Neuronal stem cell (in vitro differentiated cells): Measurements from ENCODE around the gene NSMCE1.
A peak's percentile ranks its signal among the peaks of the same experiment; 100 is the strongest.

Experiments used
- DNase-seq: peaks from one replicate; pipeline ENCODE4 v3.0.0-alpha.2; 2013; ENCODE audit warnings: low spot score
- H2AFZ ChIP-seq: one replicate; pipeline ENCODE4 v1.6.1; 2013; ENCODE audit warnings: mild to moderate bottlenecking, low read length, inconsistent platforms
- H2AK5ac ChIP-seq: 2 replicates; pipeline ENCODE4 v1.6.1; 2013; ENCODE audit warnings: low read depth, mild to moderate bottlenecking, inconsistent platforms, low read length, moderate library complexity, mixed read lengths
- H2BK120ac ChIP-seq: 2 replicates; pipeline ENCODE4 v1.6.1; 2013; ENCODE audit warnings: low read depth, mild to moderate bottlenecking, inconsistent platforms, low read length, moderate library complexity, mixed read lengths
- H2BK12ac ChIP-seq: one replicate; pipeline ENCODE4 v1.6.1; 2013; ENCODE audit warnings: low read length, inconsistent platforms
- H2BK15ac ChIP-seq: 2 replicates; pipeline ENCODE4 v1.6.1; 2013; ENCODE audit warnings: mild to moderate bottlenecking, low read length, inconsistent platforms, mixed read lengths
- H2BK5ac ChIP-seq: one replicate; pipeline ENCODE4 v1.6.1; 2013; ENCODE audit warnings: inconsistent platforms, mild to moderate bottlenecking, low read length, moderate library complexity
- H3K14ac ChIP-seq: one replicate; pipeline ENCODE4 v1.6.1; 2013; ENCODE audit warnings: low read length, inconsistent platforms
- H3K18ac ChIP-seq: 2 replicates; pipeline ENCODE4 v1.6.1; 2013; ENCODE audit warnings: low read length, inconsistent platforms
- H3K23ac ChIP-seq: 2 replicates; pipeline ENCODE4 v1.6.1; 2013; ENCODE audit warnings: low read depth, mild to moderate bottlenecking, mixed read lengths, low read length, inconsistent platforms; ENCODE audit not compliant: poor library complexity
- H3K27ac ChIP-seq: replicated peaks from 3 replicates; pipeline ENCODE4 v1.5.1; 2013; ENCODE audit warnings: low read length, inconsistent platforms
- H3K27me3 ChIP-seq, 3 experiments: 2 replicates each; pipeline ENCODE4 v1.6.1; 2013; ENCODE audit warnings: low read length in 3 of 3, mild to moderate bottlenecking in 2 of 3, inconsistent platforms in 1 of 3, low read depth in 1 of 3, mixed read lengths in 1 of 3, moderate library complexity in 1 of 3; ENCODE audit not compliant: control insufficient read depth in 3 of 3, insufficient read depth in 3 of 3
- H3K36me3 ChIP-seq, 2 donors: replicated peaks in 1 of 2; 2 replicates each; pipeline ENCODE4 v1.6.1; 2013; ENCODE audit warnings: low read length in 2 of 2; ENCODE audit not compliant: control insufficient read depth in 2 of 2, insufficient read depth in 2 of 2
- H3K4ac ChIP-seq: 2 replicates; pipeline ENCODE4 v1.6.1; 2013; ENCODE audit warnings: inconsistent platforms, mild to moderate bottlenecking, low read length, moderate library complexity
- H3K4me1 ChIP-seq, 2 donors: 1 replicate in 1 of 2; 2 replicates in 1 of 2; pipeline ENCODE4 v1.6.1; 2013; ENCODE audit warnings: low read length in 2 of 2, low read depth in 1 of 2; ENCODE audit not compliant: control insufficient read depth in 2 of 2, insufficient read depth in 1 of 2
- H3K4me2 ChIP-seq: one replicate; pipeline ENCODE4 v1.6.1; 2013; ENCODE audit warnings: mild to moderate bottlenecking, low read length, inconsistent platforms; ENCODE audit not compliant: insufficient read depth, poor library complexity, severe bottlenecking
- H3K4me3 ChIP-seq, 2 donors: 2 replicates each; pipeline ENCODE4 v1.5.1; 2013; ENCODE audit warnings: low read length in 2 of 2, mild to moderate bottlenecking in 2 of 2, inconsistent platforms in 1 of 2, moderate library complexity in 1 of 2
- H3K79me1 ChIP-seq: one replicate; pipeline ENCODE4 v1.6.1; 2013; ENCODE audit warnings: low read depth, mild to moderate bottlenecking, inconsistent platforms, low read length, moderate library complexity
- H3K9ac ChIP-seq: one replicate; pipeline ENCODE4 v1.6.1; 2013; ENCODE audit warnings: mild to moderate bottlenecking, low read depth, low read length, inconsistent platforms; ENCODE audit not compliant: poor library complexity
- H3K9me3 ChIP-seq, 2 donors: replicated peaks in 1 of 2; 2 replicates each; pipeline versions ENCODE3 to v1.6.1; 2013; ENCODE audit warnings: low read length in 2 of 2, mild to moderate bottlenecking in 2 of 2, inconsistent platforms in 1 of 2, low read depth in 1 of 2, mixed read lengths in 1 of 2, moderate library complexity in 1 of 2; ENCODE audit not compliant: control insufficient read depth in 2 of 2, insufficient read depth in 1 of 2
- H4K8ac ChIP-seq: one replicate; pipeline ENCODE4 v1.6.1; 2013; ENCODE audit warnings: low read depth, mild to moderate bottlenecking, inconsistent platforms, low read length, moderate library complexity
- H4K91ac ChIP-seq: one replicate; pipeline ENCODE4 v1.6.1; 2013; ENCODE audit warnings: low read length, low read depth, mild to moderate bottlenecking, inconsistent platforms; ENCODE audit not compliant: poor library complexity
- WGBS, 2 donors: extraction: QIAGEN DNeasy Blood & Tissue Kit; methylation state at CpG; one replicate each; pipeline ENCODE4 v1.1.7; 2013; ENCODE audit warnings: missing lambda C conversion rate in 2 of 2, mixed read lengths in 1 of 2; ENCODE audit not compliant: insufficient read length in 2 of 2, insufficient replicate concordance in 1 of 2; ENCODE audit errors: extremely low coverage in 2 of 2; 5-methylcytosine and 5-hydroxymethylcytosine counted together

NSMCE1 gene

GRCh38 chr16:27301236-27301861, 32.8 kb upstream of the NSMCE1 start:
- H3K14ac ChIP-seq, result no peak overlapping the region
- H2BK15ac ChIP-seq, result no peak overlapping the region
- no peak for DNase-seq
- no peak overlapping the region for H3K9ac ChIP-seq
- H3K36me3 ChIP-seq, result no peaks in the 10 kb centered on the region
- no CpG with 5 or more reads among the region's 3 CpGs for WGBS, 2 donors
- no peak overlapping the region for H3K23ac ChIP-seq
- H3K9me3 ChIP-seq, result peaks cover 0 to 2% of the 10 kb centered on the region in 2 donors
- H3K27ac ChIP-seq, result no peak overlapping the region
- H3K4me3 ChIP-seq, result no peak overlapping the region
- no peak overlapping the region for H2BK120ac ChIP-seq
- no peak overlapping the region for H2BK5ac ChIP-seq
- no peak overlapping the region for H2AFZ ChIP-seq
- no peak overlapping the region for H3K4ac ChIP-seq
- H3K27me3 ChIP-seq, result no peaks in the 10 kb centered on the region
- H4K8ac ChIP-seq, result no peak overlapping the region
- no peak overlapping the region for H2BK12ac ChIP-seq
- H3K4me2 ChIP-seq, result no peak overlapping the region
- no peak overlapping the region for H3K18ac ChIP-seq
- H3K79me1 ChIP-seq, result no peaks in the 10 kb centered on the region
- H3K4me1 ChIP-seq, result no peaks in the 10 kb centered on the region
- no peak overlapping the region for H2AK5ac ChIP-seq
- no peak overlapping the region for H4K91ac ChIP-seq

- H4K8ac ChIP-seq, result no peak overlapping the region
- no peak overlapping the region for H4K91ac ChIP-seq
- H3K4me3 ChIP-seq, result no peak overlapping the region
- no peaks in the 10 kb centered on the region for H3K27me3 ChIP-seq
- no peaks in the 10 kb centered on the region for H3K36me3 ChIP-seq
- H3K4ac ChIP-seq, result no peak overlapping the region
- H2BK12ac ChIP-seq, result no peak overlapping the region
- H3K79me1 ChIP-seq, result no peaks in the 10 kb centered on the region
- no peak overlapping the region for H2BK15ac ChIP-seq
- no peak for DNase-seq
- H3K4me2 ChIP-seq, result no peak overlapping the region
- no peaks in the 10 kb centered on the region for H3K4me1 ChIP-seq
- H2AK5ac ChIP-seq, result no peak overlapping the region
- no peaks in the 10 kb centered on the region for H3K9me3 ChIP-seq
- no peak overlapping the region for H3K27ac ChIP-seq
- no CpG with 5 or more reads among the region's 5 CpGs for WGBS, 2 donors
- H2BK5ac ChIP-seq, result no peak overlapping the region
- H3K18ac ChIP-seq, result no peak overlapping the region
- no peak overlapping the region for H3K14ac ChIP-seq
- no peak overlapping the region for H2AFZ ChIP-seq
- no peak overlapping the region for H3K9ac ChIP-seq
- H3K23ac ChIP-seq, result no peak overlapping the region
- no peak overlapping the region for H2BK120ac ChIP-seq
These were observed 29.6 kb upstream of the NSMCE1 start for GRCh38 chr16:27298132-27298531.

- Histone ChIP-seq H3K27me3 (peaks cover 0 to 5% (median 0%) of the 10 kb centered on the region in 3 experiments), H2AFZ (no peak overlapping the region), H4K91ac (no peak overlapping the region), H3K4me2 (no peak overlapping the region), H3K9ac (no peak overlapping the region), H3K79me1 (no peaks in the 10 kb centered on the region), H2BK12ac (no peak overlapping the region), H3K23ac (no peak overlapping the region), H2BK120ac (no peak overlapping the region), H3K27ac (no peak overlapping the region), H3K36me3 (no peaks in the 10 kb centered on the region), H4K8ac (no peak overlapping the region), H2BK5ac (no peak overlapping the region), H3K4me1 (no peaks in the 10 kb centered on the region), H3K4ac (no peak overlapping the region), H3K14ac (no peak overlapping the region), H3K4me3 (no peak overlapping the region), H3K18ac (no peak overlapping the region), H2BK15ac (no peak overlapping the region), H2AK5ac (no peak overlapping the region), H3K9me3 (no peaks in the 10 kb centered on the region)
- no CpG with 5 or more reads among the region's 5 CpGs for WGBS, 2 donors
- no peak for DNase-seq
These were observed 24.8 kb upstream of the NSMCE1 start for GRCh38 chr16:27293343-27293742.

GRCh38 chr16:27291722-27292240, 23.2 kb upstream of the NSMCE1 start:
- Histone ChIP-seq H4K91ac (no peak overlapping the region), H2AK5ac (no peak overlapping the region), H3K14ac (peak overlapping the region; percentile 32), H3K23ac (no peak overlapping the region), H2BK120ac (no peak overlapping the region), H3K4me2 (no peak overlapping the region), H2BK5ac (no peak overlapping the region), H3K18ac (no peak overlapping the region), H3K4me1 (no peaks in the 10 kb centered on the region), H3K27me3 (peaks cover 0 to 5% (median 0%) of the 10 kb centered on the region in 3 experiments), H3K27ac (no peak overlapping the region), H4K8ac (no peak overlapping the region), H2AFZ (no peak overlapping the region), H3K9me3 (no peaks in the 10 kb centered on the region), H3K79me1 (no peaks in the 10 kb centered on the region), H2BK12ac (no peak overlapping the region), H3K4me3 (no peak overlapping the region), H3K4ac (no peak overlapping the region), H2BK15ac (no peak overlapping the region), H3K9ac (no peak overlapping the region), H3K36me3 (no peaks in the 10 kb centered on the region)
- no peak for DNase-seq
- WGBS, 2 donors, result no CpG with 5 or more reads among the region's 4 CpGs
